Stomach (tissue), 9 donors: ENCODE data around the gene IL4R. TPM values are rescaled to one million over a fixed set of nuclear protein-coding genes. Genes with fewer than 3 reads are reported as not detected.
A peak's percentile ranks its signal among the peaks of the same experiment; 100 is the strongest.

Source experiments
- DNase-seq, 2 donors: peaks; one replicate each; pipeline versions ENCODE4 v3.0.0 to v3.0.0-alpha.2; 2013 to 2019
- H3K27ac ChIP-seq, 5 donors: fragments of 200-600 bp in 4 of 5; sonication (generic) in 4 of 5; one replicate each; pipeline ENCODE4 v1.5.1; 2013 to 2019; ENCODE audit warnings: mild to moderate bottlenecking in 1 of 5, moderate library complexity in 1 of 5
- H3K27me3 ChIP-seq, 3 donors: fragments of 200-600 bp; sonication (generic); one replicate each; pipeline ENCODE4 v1.5.1; 2017 to 2019; ENCODE audit warnings: mixed run types in 1 of 3
- H3K36me3 ChIP-seq, 4 donors: fragments of 200-600 bp; sonication (generic); 1 replicate in 3 of 4; 2 replicates in 1 of 4; pipeline ENCODE4 v1.5.1; 2016 to 2019
- H3K4me1 ChIP-seq, 4 donors: fragments of 200-600 bp; sonication (generic); one replicate each; pipeline ENCODE4 v1.5.1; 2016 to 2019
- H3K4me3 ChIP-seq, 4 donors: fragments of 200-600 bp; sonication (generic) in 3 of 4; one replicate each; pipeline ENCODE4 v1.5.1; 2016 to 2019; ENCODE audit warnings: mild to moderate bottlenecking in 1 of 4
- H3K9me3 ChIP-seq, 4 donors: fragments of 200-600 bp; sonication (generic); one replicate each; pipeline ENCODE4 v1.5.1; 2016 to 2019
- EP300 ChIP-seq: sonication (generic); formaldehyde crosslinking; IDR thresholded peaks from one replicate; pipeline ENCODE4 v1.6.1; 2017; ENCODE audit warnings: antibody characterized with exemption
- POLR2A ChIP-seq, 4 donors: fragments of 450-650 bp; IDR thresholded peaks; one replicate each; pipeline ENCODE4 v1.6.1; 2016; ENCODE audit warnings: antibody characterized with exemption in 4 of 4, control low read depth in 2 of 4, mild to moderate bottlenecking in 1 of 4, moderate library complexity in 1 of 4
- POLR2AphosphoS5 ChIP-seq, 3 donors: sonication (generic); formaldehyde crosslinking; IDR thresholded peaks; one replicate each; pipeline ENCODE4 v1.6.1; 2016; ENCODE audit warnings: antibody characterized with exemption in 3 of 3
- WGBS, 5 donors: extraction: QIAGEN DNeasy Blood & Tissue Kit in 3 of 5; methylation state at CpG; one replicate each; pipeline versions ENCODE4 v1.1.5 to v1.1.7; 2013 to 2018; 5-methylcytosine and 5-hydroxymethylcytosine counted together
- intact Hi-C: fragments of 100-400 bp; cut with DNase I; formaldehyde crosslinking; loops from one replicate; pipeline ENCODE4 v1.15.1; 2023; ENCODE audit warnings: low total_unique reads
- polyA plus RNA-seq, 3 donors: library from polyadenylated mRNA; stranded (reverse); fragments of 200-250 nt; gene quantifications; one replicate each; pipeline ENCODE4 v1.2.3, GENCODE V29; 2013
- total RNA-seq, 5 donors: library from RNA; depleted of rRNA; stranded (reverse); fragments of >200 nt; gene quantifications; one replicate each; pipeline versions ENCODE4 v1.1.0 to v1.2.3, GENCODE V29; 2014 to 2016
- TF ChIP-seq, protein P1 (sequence below), 7 experiments: fragments of 450-650 bp in 4 of 7; fragments of 200-600 bp in 3 of 7; sonication (generic) in 3 of 7; IDR thresholded peaks; one replicate each; pipeline ENCODE4 v1.5.1; 2016 to 2019; ENCODE audit warnings: antibody characterized with exemption in 7 of 7, control low read depth in 2 of 7, mild to moderate bottlenecking in 1 of 7
- donor health status: healthy with polysubstance abuse.
- donor health status: Bipolar disorder and iron deficiency.
- donor health status: healthy.

IL4R gene
- total and polyA plus RNA-seq, 8 donors: 17.4 to 120 (median 52.4) TPM

DNA sequence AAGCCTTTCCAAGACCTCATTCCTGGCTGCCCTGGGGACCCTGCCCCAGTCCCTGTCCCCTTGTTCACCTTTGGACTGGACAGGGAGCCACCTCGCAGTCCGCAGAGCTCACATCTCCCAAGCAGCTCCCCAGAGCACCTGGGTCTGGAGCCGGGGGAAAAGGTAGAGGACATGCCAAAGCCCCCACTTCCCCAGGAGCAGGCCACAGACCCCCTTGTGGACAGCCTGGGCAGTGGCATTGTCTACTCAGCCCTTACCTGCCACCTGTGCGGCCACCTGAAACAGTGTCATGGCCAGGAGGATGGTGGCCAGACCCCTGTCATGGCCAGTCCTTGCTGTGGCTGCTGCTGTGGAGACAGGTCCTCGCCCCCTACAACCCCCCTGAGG lies 49.5 kb downstream of the IL4R start:
- WGBS, 5 donors: 92 to 100% (median 98%) methylated on average over 1 to 5 of the region's 5 CpGs
- no peaks in the 10 kb centered on the region for H3K9me3 ChIP-seq
- H3K27ac ChIP-seq: peak overlapping the region in 3 of 5 donors; percentile 12 to 75 (median 69)
- H3K4me3 ChIP-seq: no peak overlapping the region
- intact Hi-C loops: loop anchor here (10.0 kb wide), 1 partner anchor 48 kb away; the partner anchor contains the start of gene IL4R
- DNase-seq: no peak
- peaks cover 60 to 66% (median 63%) of the 10 kb centered on the region in 4 donors for H3K36me3 ChIP-seq
- TF ChIP-seq POLR2A (IDR thresholded peaks at IDR 0.05) (no peak), POLR2AphosphoS5 (IDR thresholded peaks at IDR 0.05) (no peak), EP300 (no peak)
- TF ChIP-seq, protein P1, sequence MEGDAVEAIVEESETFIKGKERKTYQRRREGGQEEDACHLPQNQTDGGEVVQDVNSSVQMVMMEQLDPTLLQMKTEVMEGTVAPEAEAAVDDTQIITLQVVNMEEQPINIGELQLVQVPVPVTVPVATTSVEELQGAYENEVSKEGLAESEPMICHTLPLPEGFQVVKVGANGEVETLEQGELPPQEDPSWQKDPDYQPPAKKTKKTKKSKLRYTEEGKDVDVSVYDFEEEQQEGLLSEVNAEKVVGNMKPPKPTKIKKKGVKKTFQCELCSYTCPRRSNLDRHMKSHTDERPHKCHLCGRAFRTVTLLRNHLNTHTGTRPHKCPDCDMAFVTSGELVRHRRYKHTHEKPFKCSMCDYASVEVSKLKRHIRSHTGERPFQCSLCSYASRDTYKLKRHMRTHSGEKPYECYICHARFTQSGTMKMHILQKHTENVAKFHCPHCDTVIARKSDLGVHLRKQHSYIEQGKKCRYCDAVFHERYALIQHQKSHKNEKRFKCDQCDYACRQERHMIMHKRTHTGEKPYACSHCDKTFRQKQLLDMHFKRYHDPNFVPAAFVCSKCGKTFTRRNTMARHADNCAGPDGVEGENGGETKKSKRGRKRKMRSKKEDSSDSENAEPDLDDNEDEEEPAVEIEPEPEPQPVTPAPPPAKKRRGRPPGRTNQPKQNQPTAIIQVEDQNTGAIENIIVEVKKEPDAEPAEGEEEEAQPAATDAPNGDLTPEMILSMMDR (IDR thresholded peaks at IDR 0.05): no peak
- peaks cover 28 to 51% (median 39%) of the 10 kb centered on the region in 4 donors for H3K4me1 ChIP-seq
- H3K27me3 ChIP-seq: no peaks in the 10 kb centered on the region

- peak; percentile 53 to 84 for DNase-seq
- Histone ChIP-seq H3K36me3 (peaks cover 55 to 60% (median 57%) of the 10 kb centered on the region in 4 donors), H3K27ac (peak overlapping the region in 4 of 5 donors; percentile 2 to 75 (median 60)), H3K4me1 (peaks cover 30 to 54% (median 40%) of the 10 kb centered on the region in 4 donors), H3K4me3 (no peak overlapping the region), H3K27me3 (no peaks in the 10 kb centered on the region), H3K9me3 (no peaks in the 10 kb centered on the region)
- intact Hi-C loops: loop anchor here (10.0 kb wide), 1 partner anchor 49 kb away; the partner anchor contains the start of gene IL4R
- TF ChIP-seq POLR2A (IDR thresholded peaks at IDR 0.05): no peak
- TF ChIP-seq EP300: no peak
- peak in 2 of 3 donors; percentile 11 to 29 for TF ChIP-seq POLR2AphosphoS5 (IDR thresholded peaks at IDR 0.05)
- 55 to 87% (median 62%) methylated on average over 4 to 9 of the region's 9 CpGs for WGBS, 5 donors
Observed at GRCh38 chr16:27363797-27364196, 50.0 kb downstream of the IL4R start.

DNA sequence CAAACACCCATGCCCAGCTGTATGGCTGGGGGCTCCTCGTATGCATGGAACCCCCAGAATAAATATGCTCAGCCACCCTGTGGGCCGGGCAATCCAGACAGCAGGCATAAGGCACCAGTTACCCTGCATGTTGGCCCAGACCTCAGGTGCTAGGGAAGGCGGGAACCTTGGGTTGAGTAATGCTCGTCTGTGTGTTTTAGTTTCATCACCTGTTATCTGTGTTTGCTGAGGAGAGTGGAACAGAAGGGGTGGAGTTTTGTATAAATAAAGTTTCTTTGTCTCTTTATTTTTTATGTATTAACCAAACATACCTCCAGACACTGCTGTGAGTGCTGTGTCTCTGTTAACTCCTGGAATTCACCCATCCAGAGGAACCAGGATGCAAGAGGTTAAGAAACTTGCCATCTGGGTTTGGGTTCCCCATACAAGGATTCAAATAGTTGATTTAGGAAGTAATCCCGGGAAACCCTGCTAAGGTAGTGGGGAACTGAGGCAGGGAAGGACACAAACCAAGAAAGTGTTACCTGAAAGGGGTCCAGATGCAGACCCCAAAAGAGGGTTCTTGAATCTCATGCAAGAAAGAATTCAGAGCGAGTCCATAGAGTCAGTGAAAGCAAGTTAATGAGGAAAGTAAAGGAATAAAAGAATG lies 50.8 kb downstream of the IL4R start:
- TF ChIP-seq, protein P1 (IDR thresholded peaks at IDR 0.05): no peak
- peak in 1 of 3 donors; percentile 59 for TF ChIP-seq POLR2AphosphoS5 (IDR thresholded peaks at IDR 0.05)
- no peaks in the 10 kb centered on the region for H3K27me3 ChIP-seq
- 26 to 47% (median 40%) methylated on average over 6 of the region's 6 CpGs for WGBS, 5 donors
- intact Hi-C loops: loop anchor here (10.0 kb wide), 1 partner anchor 50 kb away; the partner anchor contains the start of gene IL4R
- H3K27ac ChIP-seq: peak overlapping the region; percentile 35 to 75 (median 52)
- peak; percentile 62 to 84 for DNase-seq
- no peaks in the 10 kb centered on the region for H3K9me3 ChIP-seq
- H3K4me3 ChIP-seq: no peak overlapping the region
- H3K36me3 ChIP-seq: peaks cover 46 to 52% (median 49%) of the 10 kb centered on the region in 4 donors
- H3K4me1 ChIP-seq: peaks cover 30 to 54% (median 40%) of the 10 kb centered on the region in 4 donors

DNA sequence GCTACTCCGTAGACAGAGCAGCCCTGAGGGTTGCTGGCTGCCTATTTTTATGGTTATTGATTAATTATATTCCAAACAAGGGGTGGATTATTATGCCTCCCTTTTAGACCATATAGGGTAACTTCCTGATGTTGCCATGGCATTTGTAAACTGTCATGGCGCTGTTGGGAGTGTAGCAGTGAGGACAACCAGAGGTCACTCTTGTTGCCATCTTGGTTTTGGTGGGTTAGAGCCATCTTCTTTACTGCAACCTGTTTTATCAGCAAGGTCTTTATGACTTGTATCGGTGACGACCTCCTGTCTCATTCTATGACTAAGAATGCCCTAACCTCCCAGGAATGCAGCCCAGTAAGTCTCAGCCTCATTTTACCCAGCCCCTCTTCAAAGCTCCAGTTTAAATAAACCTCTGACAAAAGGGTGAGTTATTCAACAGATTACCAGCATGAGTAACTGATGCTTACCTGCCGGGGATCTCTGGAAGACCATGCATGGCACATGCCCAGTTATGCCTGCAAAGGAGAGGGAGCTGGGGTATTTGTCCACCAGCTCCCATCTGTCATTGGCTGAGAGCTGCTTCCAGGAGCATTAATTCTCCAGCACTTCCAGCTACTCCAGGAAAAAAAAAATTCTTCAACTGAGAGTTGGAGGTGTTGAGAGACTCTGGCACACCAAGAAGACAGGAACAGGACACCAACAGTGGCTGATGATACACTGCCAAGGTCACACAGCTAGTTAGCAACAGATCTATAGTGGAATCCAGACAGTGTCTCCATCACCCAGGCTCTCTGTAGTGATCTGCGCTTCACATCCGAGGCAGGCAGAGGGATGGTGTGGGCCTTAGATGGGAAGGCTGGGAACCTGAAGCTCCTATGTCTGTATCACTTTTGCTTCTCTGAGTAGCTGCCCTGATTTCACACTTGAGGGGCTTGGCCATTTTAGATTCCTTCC lies 51.6 kb downstream of the IL4R start:
- intact Hi-C loops: loop anchor here (10.0 kb wide), 1 partner anchor 51 kb away; the partner anchor contains the start of gene IL4R
- DNase-seq: no peak
- Histone ChIP-seq H3K36me3 (peaks cover 38 to 44% (median 41%) of the 10 kb centered on the region in 4 donors), H3K9me3 (no peaks in the 10 kb centered on the region), H3K4me1 (peaks cover 30 to 54% (median 40%) of the 10 kb centered on the region in 4 donors), H3K27me3 (no peaks in the 10 kb centered on the region), H3K4me3 (no peak overlapping the region), H3K27ac (peak overlapping the region in 4 of 5 donors; percentile 3 to 75 (median 52))
- TF ChIP-seq POLR2AphosphoS5 (IDR thresholded peaks at IDR 0.05): no peak
- no peak for TF ChIP-seq POLR2A (IDR thresholded peaks at IDR 0.05)
- TF ChIP-seq, protein P1 (IDR thresholded peaks at IDR 0.05): no peak
- no peak for TF ChIP-seq EP300
- WGBS, 5 donors: 49 to 67% (median 60%) methylated on average over 7 of the region's 7 CpGs
